Cardiac fibroblast (primary cell): ENCODE results near the gene UBE4A.
"Not testable (repeated sequence)": the region's sequence is repeated elsewhere in the genome, so short reads cannot be mapped to it uniquely, and the experiment has no call there.

Experiments used
- DNase-seq, 2 donors: peaks; one replicate each; pipeline versions ENCODE4 v3.0.0 to v3.0.0-alpha.2; 2010; ENCODE audit warnings: low read depth in 2 of 2
- H3K4me3 ChIP-seq, 2 donors: replicated peaks in 1 of 2; 1 replicate in 1 of 2; 2 replicates in 1 of 2; pipeline ENCODE4 v1.5.1; 2011; ENCODE audit warnings: low read depth in 2 of 2, low read length in 2 of 2, mild to moderate bottlenecking in 2 of 2, moderate library complexity in 1 of 2
- CTCF ChIP-seq: IDR thresholded peaks from one replicate; pipeline ENCODE4 v1.5.1; 2011; ENCODE audit warnings: low read depth, mild to moderate bottlenecking, low read length, inconsistent platforms

The UBE4A gene

GRCh38 chr11:118396097-118396501 lies 36.7 kb downstream of the UBE4A start:
- TF ChIP-seq CTCF: no peak
- DNase-seq: no peak
- no peak overlapping the region for H3K4me3 ChIP-seq

DNA sequence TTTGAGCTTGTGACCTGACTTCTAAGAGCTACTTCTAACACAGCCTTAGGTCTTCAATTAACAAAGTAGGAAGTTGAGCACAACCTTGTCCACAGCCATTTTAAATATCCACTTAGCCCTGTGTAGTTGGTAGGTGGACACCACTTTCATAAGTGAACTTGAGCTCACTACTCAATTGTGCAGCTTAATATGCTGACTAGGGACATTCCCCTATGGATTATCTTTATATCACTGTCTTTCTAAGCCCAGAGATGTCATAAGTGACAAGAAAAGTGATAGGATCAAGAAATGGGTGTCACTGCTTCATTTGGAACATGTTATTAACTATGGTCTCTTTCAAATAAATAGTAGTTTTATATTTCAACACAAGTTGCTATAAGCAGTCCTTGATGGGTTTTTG lies 38.0 kb downstream of the UBE4A start:
- no peak for DNase-seq
- no peak overlapping the region for H3K4me3 ChIP-seq
- TF ChIP-seq CTCF: no peak

DNA sequence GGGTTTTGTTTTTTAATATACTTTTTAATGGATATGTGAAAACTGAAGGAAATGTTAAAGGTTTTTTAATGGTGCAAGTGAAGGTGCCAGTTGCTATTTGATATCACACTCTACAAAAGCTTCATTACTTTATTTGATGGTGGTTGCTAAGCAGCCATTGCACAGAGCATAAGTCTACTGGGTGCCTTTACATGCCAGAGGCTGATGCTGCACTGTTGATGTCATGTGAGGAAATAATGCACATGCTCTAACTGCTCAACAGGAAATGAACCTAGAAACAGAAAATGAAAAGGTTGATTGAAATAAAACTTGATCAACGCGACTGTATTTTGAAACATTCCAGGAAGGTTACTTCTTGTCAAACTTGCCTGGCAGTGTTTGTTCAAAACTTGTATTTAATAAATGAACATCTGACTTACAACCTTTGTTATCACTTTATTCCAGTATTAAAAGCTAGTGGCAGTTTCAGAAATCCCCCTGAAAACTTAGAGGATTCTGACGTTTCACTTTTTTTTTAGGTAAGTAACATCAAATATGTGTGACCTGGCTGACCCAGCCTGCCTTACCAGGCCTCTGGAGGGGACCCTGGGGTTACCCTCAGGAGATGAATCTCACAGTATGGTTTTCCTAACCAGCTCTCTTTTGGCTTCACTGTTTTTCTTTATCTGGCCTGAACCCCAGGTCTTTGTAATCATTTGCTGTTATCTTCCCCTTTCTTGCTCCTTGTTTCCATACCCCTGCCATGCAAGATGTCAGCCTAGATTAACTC lies 39.6 kb downstream of the UBE4A start:
- peak; percentile 4 to 31 for DNase-seq
- no peak for TF ChIP-seq CTCF
- H3K4me3 ChIP-seq: no peak overlapping the region

- peak within 1 kb of the TSS; percentile 93 for H3K4me3 ChIP-seq
- DNase-seq: peak; percentile 94 to 95
- TF ChIP-seq CTCF: peak; percentile 8
Measured at GRCh38 chr11:118401151-118401879, 41.9 kb downstream of the UBE4A start, which contains the start of gene ATP5MG. Gene ATP5MG, plus strand, starts transcription at chr11:118401606. Its CDS starts 60 bp downstream, at chr11:118401666.

DNA sequence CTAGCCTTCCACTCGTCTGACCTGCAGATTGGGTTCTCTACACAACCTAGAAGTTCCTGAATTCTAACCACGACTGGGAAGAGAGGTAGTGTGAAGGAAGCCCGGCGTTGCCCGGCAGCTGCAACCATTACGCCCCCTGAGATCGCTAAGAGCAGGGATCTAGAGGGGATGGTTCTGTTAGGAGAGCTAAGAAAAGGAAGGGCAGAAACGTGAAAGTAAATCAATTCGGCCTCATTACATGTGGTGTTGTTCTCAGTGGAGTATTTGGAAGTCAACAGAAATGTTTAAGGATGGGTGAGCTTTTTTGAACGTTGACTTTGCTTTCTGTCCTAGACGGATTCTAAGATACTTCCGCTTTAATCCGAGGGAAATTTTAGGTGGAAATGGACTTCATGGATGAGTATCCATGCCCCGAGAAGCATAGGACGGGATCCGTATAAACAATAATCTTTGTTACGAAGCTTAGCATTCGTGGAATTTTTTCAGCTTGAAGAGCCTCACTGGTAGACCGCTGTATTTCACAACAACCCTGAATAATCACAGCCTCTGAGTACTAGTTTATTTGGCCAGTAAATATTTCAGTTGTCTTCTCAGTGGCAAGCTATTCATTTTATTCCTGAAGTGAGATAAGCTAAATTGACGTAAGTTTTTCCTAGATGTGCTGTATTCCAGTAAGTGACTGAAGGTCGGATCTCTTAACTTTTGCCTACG lies 42.6 kb downstream of the UBE4A start:
- DNase-seq: peak; percentile 86 to 90
- peak overlapping the region; percentile 93 for H3K4me3 ChIP-seq
- TF ChIP-seq CTCF: no peak

GRCh38 chr11:118402594-118402993 lies 43.2 kb downstream of the UBE4A start:
- H3K4me3 ChIP-seq: peak overlapping the region; percentile 93
- not testable (repeated sequence) for DNase-seq
